Gastroesophageal sphincter (tissue), 4 donors: ENCODE measurements around the gene WDR70. TPM values are rescaled to one million over a fixed set of nuclear protein-coding genes. Genes with fewer than 3 reads are reported as not detected.

Source experiments
- ATAC-seq: fragments of 150-250 bp; one replicate; pipeline ENCODE4 v1.9.1; 2016; ENCODE audit warnings: mild to moderate bottlenecking, moderate library complexity
- H3K27ac ChIP-seq, 4 donors: fragments of 200-600 bp; sonication (generic) in 3 of 4; 1 replicate in 3 of 4; 2 replicates in 1 of 4; pipeline ENCODE4 v1.5.1; 2016 to 2019
- H3K27me3 ChIP-seq: fragments of 200-600 bp; sonication (generic); one replicate; pipeline ENCODE4 v1.5.1; 2019
- H3K36me3 ChIP-seq, 2 donors: fragments of 200-600 bp; sonication (generic); one replicate each; pipeline ENCODE4 v1.5.1; 2019; ENCODE audit warnings: control low read depth in 1 of 2
- H3K4me1 ChIP-seq, 3 donors: fragments of 200-600 bp; sonication (generic); 1 replicate in 2 of 3; 2 replicates in 1 of 3; pipeline ENCODE4 v1.5.1; 2016 to 2019; ENCODE audit warnings: control low read depth in 2 of 3
- H3K4me3 ChIP-seq, 2 donors: fragments of 200-600 bp; sonication (generic); one replicate each; pipeline ENCODE4 v1.5.1; 2019; ENCODE audit warnings: mild to moderate bottlenecking in 1 of 2, moderate library complexity in 1 of 2
- H3K9me3 ChIP-seq, 3 donors: fragments of 200-600 bp; sonication (generic); one replicate each; pipeline ENCODE4 v1.5.1; 2017 to 2019; ENCODE audit warnings: control low read depth in 2 of 3
- EP300 ChIP-seq: sonication (generic); formaldehyde crosslinking; IDR thresholded peaks from one replicate; pipeline ENCODE4 v1.6.1; 2017; ENCODE audit warnings: antibody characterized with exemption, mild to moderate bottlenecking
- POLR2A ChIP-seq, 2 donors: fragments of 450-650 bp; IDR thresholded peaks; one replicate each; pipeline ENCODE4 v1.6.1; 2017; ENCODE audit warnings: antibody characterized with exemption in 2 of 2, mild to moderate bottlenecking in 2 of 2, moderate library complexity in 1 of 2
- POLR2AphosphoS5 ChIP-seq: sonication (generic); formaldehyde crosslinking; IDR thresholded peaks from one replicate; pipeline ENCODE4 v1.6.1; 2017; ENCODE audit warnings: antibody characterized with exemption
- WGBS, 2 donors: methylation state at CpG; one replicate each; pipeline ENCODE4 v1.1.5; 2018; ENCODE audit warnings: low coverage in 1 of 2; 5-methylcytosine and 5-hydroxymethylcytosine counted together
- small RNA-seq, 4 donors: library from RNA; depleted of rRNA; stranded (forward); fragments of <200 nt; gene quantifications; one replicate each; pipeline ENCODE3, GENCODE V24; 2016
- total RNA-seq, 4 donors: library from RNA; depleted of rRNA; stranded (reverse); fragments of >200 nt; gene quantifications; one replicate each; pipeline ENCODE4 v1.1.0, GENCODE V29; 2016
- TF ChIP-seq, protein P1 (sequence below), 4 experiments: fragments of 200-600 bp in 2 of 4; fragments of 450-650 bp in 2 of 4; sonication (generic) in 1 of 4; IDR thresholded peaks; one replicate each; pipeline ENCODE4 v1.5.1; 2017 to 2019; ENCODE audit warnings: antibody characterized with exemption in 4 of 4, mild to moderate bottlenecking in 2 of 4, moderate library complexity in 2 of 4

Gene WDR70
- total RNA-seq, 4 donors from 2014 or later: 15.5 to 24.3 (median 22.2) TPM

DNA sequence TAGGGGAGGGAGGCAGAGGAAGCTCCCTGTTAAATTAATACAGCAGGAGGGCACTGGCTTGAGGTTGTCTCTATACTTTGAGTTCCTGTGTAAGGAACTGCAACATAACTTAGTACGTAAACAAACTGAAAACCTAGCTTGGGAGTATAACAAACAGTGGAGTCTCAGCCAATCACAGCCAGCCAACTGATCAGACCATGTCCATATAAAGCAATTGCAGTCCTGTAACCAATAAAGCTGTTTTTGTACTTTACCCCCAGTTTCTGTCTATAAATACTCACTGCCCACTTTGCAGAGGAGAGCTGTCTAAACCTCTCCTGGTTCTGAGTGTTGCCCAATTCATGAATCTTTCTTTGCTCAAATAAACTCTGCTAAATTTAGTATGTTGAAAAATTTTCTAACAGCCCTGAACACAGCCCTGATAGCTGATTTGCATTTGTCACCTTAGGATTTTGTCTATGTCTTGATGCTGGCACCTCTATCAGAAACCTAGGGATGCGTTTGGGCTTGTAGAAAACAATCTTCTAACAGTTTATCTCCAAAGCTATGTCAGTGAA, 420.8 kb downstream of the WDR70 start:
- Histone ChIP-seq H3K4me1 (peaks cover 0 to 4% (median 0%) of the 10 kb centered on the region in 3 donors), H3K36me3 (no peaks in the 10 kb centered on the region), H3K27ac (no peak overlapping the region), H3K9me3 (peaks cover 0 to 16% (median 0%) of the 10 kb centered on the region in 3 donors), H3K4me3 (no peak overlapping the region), H3K27me3 (no peaks in the 10 kb centered on the region)
- no peak for TF ChIP-seq EP300
- ATAC-seq: no peak
- 89% methylated on average over 1 to 2 of the region's 2 CpGs for WGBS, 2 donors

DNA sequence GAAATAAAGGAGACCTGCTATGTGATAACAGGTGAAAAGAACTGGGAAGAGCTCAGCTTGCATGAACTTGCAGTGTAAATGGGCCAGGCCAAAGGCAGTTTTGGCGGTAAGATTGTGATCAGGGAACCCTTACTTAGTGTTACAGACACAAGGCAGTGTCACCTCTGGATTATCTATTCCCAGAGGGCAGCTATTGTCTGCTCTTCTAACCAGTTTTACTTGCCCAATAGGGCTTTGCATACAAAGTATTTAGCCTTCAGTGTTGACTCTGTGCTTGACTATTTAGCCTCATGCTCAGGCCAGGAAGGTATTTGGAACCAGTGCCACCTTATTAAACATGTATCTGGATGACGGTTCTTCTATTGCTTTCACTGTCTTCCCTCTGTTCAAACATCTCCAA, 422.4 kb downstream of the WDR70 start:
- Histone ChIP-seq H3K4me3 (no peak overlapping the region), H3K4me1 (peaks cover 0 to 20% (median 0%) of the 10 kb centered on the region in 3 donors), H3K9me3 (peaks cover 0 to under 1% (median 0%) of the 10 kb centered on the region in 3 donors), H3K27ac (no peak overlapping the region), H3K36me3 (no peaks in the 10 kb centered on the region), H3K27me3 (no peaks in the 10 kb centered on the region)
- WGBS, 2 donors: 100% methylated on average over 2 of the region's 2 CpGs
- TF ChIP-seq POLR2AphosphoS5: no peak
- TF ChIP-seq EP300: no peak
- TF ChIP-seq POLR2A (IDR thresholded peaks at IDR 0.05): no peak
- TF ChIP-seq, protein P1, sequence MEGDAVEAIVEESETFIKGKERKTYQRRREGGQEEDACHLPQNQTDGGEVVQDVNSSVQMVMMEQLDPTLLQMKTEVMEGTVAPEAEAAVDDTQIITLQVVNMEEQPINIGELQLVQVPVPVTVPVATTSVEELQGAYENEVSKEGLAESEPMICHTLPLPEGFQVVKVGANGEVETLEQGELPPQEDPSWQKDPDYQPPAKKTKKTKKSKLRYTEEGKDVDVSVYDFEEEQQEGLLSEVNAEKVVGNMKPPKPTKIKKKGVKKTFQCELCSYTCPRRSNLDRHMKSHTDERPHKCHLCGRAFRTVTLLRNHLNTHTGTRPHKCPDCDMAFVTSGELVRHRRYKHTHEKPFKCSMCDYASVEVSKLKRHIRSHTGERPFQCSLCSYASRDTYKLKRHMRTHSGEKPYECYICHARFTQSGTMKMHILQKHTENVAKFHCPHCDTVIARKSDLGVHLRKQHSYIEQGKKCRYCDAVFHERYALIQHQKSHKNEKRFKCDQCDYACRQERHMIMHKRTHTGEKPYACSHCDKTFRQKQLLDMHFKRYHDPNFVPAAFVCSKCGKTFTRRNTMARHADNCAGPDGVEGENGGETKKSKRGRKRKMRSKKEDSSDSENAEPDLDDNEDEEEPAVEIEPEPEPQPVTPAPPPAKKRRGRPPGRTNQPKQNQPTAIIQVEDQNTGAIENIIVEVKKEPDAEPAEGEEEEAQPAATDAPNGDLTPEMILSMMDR (IDR thresholded peaks at IDR 0.05): no peak
- ATAC-seq: no peak

Small RNA genes lying within 50 kb of the gene (small RNA-seq; reads per million reads assigned to genes)
- gene RNU6-1190P (0 reads per million in 4 donors), gene RNU6-484P (0 reads per million in 4 donors)

Other genes starting within 250 kb of the WDR70 start
- gene CPLANE1, start 129.9 kb upstream of the WDR70 start, total RNA-seq: 10 to 100 TPM; 18.2 to 41.2 (median 26.4) TPM
- 10 to 100 TPM; 15.6 to 22.3 (median 18.8) TPM for gene NUP155, start 8.2 kb upstream of the WDR70 start, total RNA-seq